ENCODE data around the gene SWSAP1. TPM values are rescaled to one million over a fixed set of nuclear protein-coding genes. Genes with fewer than 3 reads are reported as not detected.
A peak's percentile ranks its signal among the peaks of the same experiment; 100 is the strongest.

The SWSAP1 gene
- total and polyA plus RNA-seq, 9 of the 15 experiments (the other 6 are each of a cell fraction or from before 2014, with no cell fraction given): 0.18 to 2.8 (median 1.7) TPM

- TF ChIP-seq ZNF586 (CRISPR knock-in tag; conservative IDR thresholded peaks at IDR 0.05) (no peak), SFPQ (IDR thresholded peaks at IDR 0.05; ENCODE audit: low read depth, low read length) (no peak), ZNF583 (CRISPR knock-in tag; IDR thresholded peaks at IDR 0.05) (no peak), ZNF217 (CRISPR knock-in tag; IDR thresholded peaks at IDR 0.05) (no peak), BCL6 (CRISPR knock-in tag; IDR thresholded peaks at IDR 0.05) (no peak), ZNF408 (CRISPR knock-in tag; IDR thresholded peaks at IDR 0.05; ENCODE audit: low read depth) (no peak), THRA (IDR thresholded peaks at IDR 0.05) (no peak), GABPB1 (CRISPR knock-in tag; IDR thresholded peaks at IDR 0.05) (peak; percentile 39; the same call in 1 of the 2 replicates), ZNF24 (IDR thresholded peaks at IDR 0.05) (no peak; the same call in 1 of the 2 replicates), ILK (tag; IDR thresholded peaks at IDR 0.05; ENCODE audit: borderline replicate concordance, low read depth) (no peak), ZBED1 (IDR thresholded peaks at IDR 0.05) (no peak), SREBF2 (CRISPR knock-in tag; IDR thresholded peaks at IDR 0.05) (no peak), PCBP1 (IDR thresholded peaks at IDR 0.05; ENCODE audit: low read depth, low read length, poor library complexity, severe bottlenecking) (peak; percentile 71), HMG20B (CRISPR knock-in tag; IDR thresholded peaks at IDR 0.05) (no peak), FOXP1 (CRISPR knock-in tag; IDR thresholded peaks at IDR 0.05) (no peak), XRCC3 (IDR thresholded peaks at IDR 0.05) (no peak), KDM2B (CRISPR knock-in tag; IDR thresholded peaks at IDR 0.05) (no peak), RNF2 (IDR thresholded peaks at IDR 0.05) (0 out of 2 replicates have a peak, but pooled peaks have one; percentile 12), ZNF212 (CRISPR knock-in tag; IDR thresholded peaks at IDR 0.05) (no peak), HLTF (IDR thresholded peaks at IDR 0.05) (0 out of 2 replicates have a peak, but pooled peaks have one; percentile 8), RUNX1 (IDR thresholded peaks at IDR 0.05; ENCODE audit: low read depth) (no peak), PRDM10 (IDR thresholded peaks at IDR 0.05; ENCODE audit: partially characterized antibody) (peak; percentile 27), ZNF511 (CRISPR knock-in tag; IDR thresholded peaks at IDR 0.05) (peak; percentile 86; the same call in 1 of the 2 replicates)
Measured at GRCh38 chr19:11382898-11383705, 8.6 kb downstream of the SWSAP1 start (continued).
